Measurements from ENCODE around the gene AVPR2. TPM values are rescaled to one million over a fixed set of nuclear protein-coding genes. Genes with fewer than 3 reads are reported as not detected.

The AVPR2 gene
- total and polyA plus RNA-seq, 9 of the 15 experiments (the other 6 are each of a cell fraction or from before 2014, with no cell fraction given) = not detected

DNA sequence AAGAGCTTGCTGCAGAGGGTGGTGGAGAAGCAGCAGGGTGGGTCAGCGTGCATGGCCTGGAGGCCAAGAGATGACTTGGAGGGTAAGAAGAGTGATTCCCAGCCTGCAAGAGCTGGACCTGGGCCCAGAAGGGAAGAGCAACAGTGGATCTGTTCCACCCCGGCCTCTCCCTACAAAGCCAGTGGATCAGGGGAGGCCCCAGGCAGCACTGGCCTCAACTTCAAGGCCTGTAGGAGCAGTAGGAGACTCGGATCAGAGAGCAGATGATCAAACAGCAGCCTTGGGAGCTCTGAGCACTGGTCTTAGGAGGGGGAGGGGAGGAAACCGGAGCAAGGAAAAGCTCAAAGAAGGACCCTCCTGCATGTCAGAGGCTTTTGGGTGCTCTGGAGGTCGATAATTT is 26.1 kb upstream of the AVPR2 start (continued):
- TF ChIP-seq, protein P1, sequence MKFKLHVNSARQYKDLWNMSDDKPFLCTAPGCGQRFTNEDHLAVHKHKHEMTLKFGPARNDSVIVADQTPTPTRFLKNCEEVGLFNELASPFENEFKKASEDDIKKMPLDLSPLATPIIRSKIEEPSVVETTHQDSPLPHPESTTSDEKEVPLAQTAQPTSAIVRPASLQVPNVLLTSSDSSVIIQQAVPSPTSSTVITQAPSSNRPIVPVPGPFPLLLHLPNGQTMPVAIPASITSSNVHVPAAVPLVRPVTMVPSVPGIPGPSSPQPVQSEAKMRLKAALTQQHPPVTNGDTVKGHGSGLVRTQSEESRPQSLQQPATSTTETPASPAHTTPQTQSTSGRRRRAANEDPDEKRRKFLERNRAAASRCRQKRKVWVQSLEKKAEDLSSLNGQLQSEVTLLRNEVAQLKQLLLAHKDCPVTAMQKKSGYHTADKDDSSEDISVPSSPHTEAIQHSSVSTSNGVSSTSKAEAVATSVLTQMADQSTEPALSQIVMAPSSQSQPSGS (CRISPR knock-in tag; IDR thresholded peaks at IDR 0.05) = no peak
- no peak for TF ChIP-seq CHD2 (IDR thresholded peaks at IDR 0.05; ENCODE audit: low read depth, low read length)
- no peak for TF ChIP-seq ZNF436 (CRISPR knock-in tag; IDR thresholded peaks at IDR 0.05)
- no peak for TF ChIP-seq ILF3 (IDR thresholded peaks at IDR 0.05; ENCODE audit: borderline replicate concordance)
- TF ChIP-seq, protein P2, sequence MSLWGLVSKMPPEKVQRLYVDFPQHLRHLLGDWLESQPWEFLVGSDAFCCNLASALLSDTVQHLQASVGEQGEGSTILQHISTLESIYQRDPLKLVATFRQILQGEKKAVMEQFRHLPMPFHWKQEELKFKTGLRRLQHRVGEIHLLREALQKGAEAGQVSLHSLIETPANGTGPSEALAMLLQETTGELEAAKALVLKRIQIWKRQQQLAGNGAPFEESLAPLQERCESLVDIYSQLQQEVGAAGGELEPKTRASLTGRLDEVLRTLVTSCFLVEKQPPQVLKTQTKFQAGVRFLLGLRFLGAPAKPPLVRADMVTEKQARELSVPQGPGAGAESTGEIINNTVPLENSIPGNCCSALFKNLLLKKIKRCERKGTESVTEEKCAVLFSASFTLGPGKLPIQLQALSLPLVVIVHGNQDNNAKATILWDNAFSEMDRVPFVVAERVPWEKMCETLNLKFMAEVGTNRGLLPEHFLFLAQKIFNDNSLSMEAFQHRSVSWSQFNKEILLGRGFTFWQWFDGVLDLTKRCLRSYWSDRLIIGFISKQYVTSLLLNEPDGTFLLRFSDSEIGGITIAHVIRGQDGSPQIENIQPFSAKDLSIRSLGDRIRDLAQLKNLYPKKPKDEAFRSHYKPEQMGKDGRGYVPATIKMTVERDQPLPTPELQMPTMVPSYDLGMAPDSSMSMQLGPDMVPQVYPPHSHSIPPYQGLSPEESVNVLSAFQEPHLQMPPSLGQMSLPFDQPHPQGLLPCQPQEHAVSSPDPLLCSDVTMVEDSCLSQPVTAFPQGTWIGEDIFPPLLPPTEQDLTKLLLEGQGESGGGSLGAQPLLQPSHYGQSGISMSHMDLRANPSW (CRISPR knock-in tag; IDR thresholded peaks at IDR 0.05) = no peak
- TF ChIP-seq, protein P3, sequence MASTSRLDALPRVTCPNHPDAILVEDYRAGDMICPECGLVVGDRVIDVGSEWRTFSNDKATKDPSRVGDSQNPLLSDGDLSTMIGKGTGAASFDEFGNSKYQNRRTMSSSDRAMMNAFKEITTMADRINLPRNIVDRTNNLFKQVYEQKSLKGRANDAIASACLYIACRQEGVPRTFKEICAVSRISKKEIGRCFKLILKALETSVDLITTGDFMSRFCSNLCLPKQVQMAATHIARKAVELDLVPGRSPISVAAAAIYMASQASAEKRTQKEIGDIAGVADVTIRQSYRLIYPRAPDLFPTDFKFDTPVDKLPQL (IDR thresholded peaks at IDR 0.05; ENCODE audit: extremely low read depth, insufficient read length) = no peak
- no peak for TF ChIP-seq ELF4 (CRISPR knock-in tag; IDR thresholded peaks at IDR 0.05)
- TF ChIP-seq ZKSCAN8 (CRISPR knock-in tag; IDR thresholded peaks at IDR 0.05) = no peak
- no peak for TF ChIP-seq EP400 (IDR thresholded peaks at IDR 0.05)
- TF ChIP-seq, protein P4, sequence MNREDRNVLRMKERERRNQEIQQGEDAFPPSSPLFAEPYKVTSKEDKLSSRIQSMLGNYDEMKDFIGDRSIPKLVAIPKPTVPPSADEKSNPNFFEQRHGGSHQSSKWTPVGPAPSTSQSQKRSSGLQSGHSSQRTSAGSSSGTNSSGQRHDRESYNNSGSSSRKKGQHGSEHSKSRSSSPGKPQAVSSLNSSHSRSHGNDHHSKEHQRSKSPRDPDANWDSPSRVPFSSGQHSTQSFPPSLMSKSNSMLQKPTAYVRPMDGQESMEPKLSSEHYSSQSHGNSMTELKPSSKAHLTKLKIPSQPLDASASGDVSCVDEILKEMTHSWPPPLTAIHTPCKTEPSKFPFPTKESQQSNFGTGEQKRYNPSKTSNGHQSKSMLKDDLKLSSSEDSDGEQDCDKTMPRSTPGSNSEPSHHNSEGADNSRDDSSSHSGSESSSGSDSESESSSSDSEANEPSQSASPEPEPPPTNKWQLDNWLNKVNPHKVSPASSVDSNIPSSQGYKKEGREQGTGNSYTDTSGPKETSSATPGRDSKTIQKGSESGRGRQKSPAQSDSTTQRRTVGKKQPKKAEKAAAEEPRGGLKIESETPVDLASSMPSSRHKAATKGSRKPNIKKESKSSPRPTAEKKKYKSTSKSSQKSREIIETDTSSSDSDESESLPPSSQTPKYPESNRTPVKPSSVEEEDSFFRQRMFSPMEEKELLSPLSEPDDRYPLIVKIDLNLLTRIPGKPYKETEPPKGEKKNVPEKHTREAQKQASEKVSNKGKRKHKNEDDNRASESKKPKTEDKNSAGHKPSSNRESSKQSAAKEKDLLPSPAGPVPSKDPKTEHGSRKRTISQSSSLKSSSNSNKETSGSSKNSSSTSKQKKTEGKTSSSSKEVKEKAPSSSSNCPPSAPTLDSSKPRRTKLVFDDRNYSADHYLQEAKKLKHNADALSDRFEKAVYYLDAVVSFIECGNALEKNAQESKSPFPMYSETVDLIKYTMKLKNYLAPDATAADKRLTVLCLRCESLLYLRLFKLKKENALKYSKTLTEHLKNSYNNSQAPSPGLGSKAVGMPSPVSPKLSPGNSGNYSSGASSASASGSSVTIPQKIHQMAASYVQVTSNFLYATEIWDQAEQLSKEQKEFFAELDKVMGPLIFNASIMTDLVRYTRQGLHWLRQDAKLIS (CRISPR knock-in tag; IDR thresholded peaks at IDR 0.05) = no peak

Data from K562 (cell line).